NCI-H1048 (cell line): ENCODE results near the gene TP73.

Experiments
- DNase-seq: peaks from one replicate; lab custom pipeline; 2025; lab: John Stamatoyannopoulos, UW

The TP73 gene

GRCh38 chr1:3651930-3652547 is at the start of gene TP73:
Gene TP73 (plus strand): TSS chr1:3652516. CDS start chr1:3682366, 29,850 bp downstream.
- peak; percentile 34 for DNase-seq

- DNase-seq: no peak
These were observed 49.2 kb upstream of the TP73 start for GRCh38 chr1:3603156-3603555.

- no peak for DNase-seq
These were observed 48.5 kb upstream of the TP73 start for GRCh38 chr1:3603571-3604467.

- DNase-seq: no peak
These were observed 47.8 kb upstream of the TP73 start for GRCh38 chr1:3604468-3604974.

- DNase-seq: no peak
These were observed 47.1 kb upstream of the TP73 start for GRCh38 chr1:3604997-3605823.

- DNase-seq: no peak
These were observed 45.3 kb upstream of the TP73 start for GRCh38 chr1:3606779-3607702.

- DNase-seq: no peak
These were observed 44.6 kb upstream of the TP73 start for GRCh38 chr1:3607703-3608065.

- no peak for DNase-seq
These were observed 44.2 kb upstream of the TP73 start for GRCh38 chr1:3608154-3608553.

- DNase-seq: no peak
These were observed 43.1 kb upstream of the TP73 start for GRCh38 chr1:3609016-3609768.

- DNase-seq: no peak
These were observed 42.4 kb upstream of the TP73 start for GRCh38 chr1:3609769-3610526.

GRCh38 chr1:3610527-3611169 is 41.7 kb upstream of the TP73 start:
- no peak for DNase-seq

GRCh38 chr1:3611170-3612019 is 40.9 kb upstream of the TP73 start, which contains the start of gene MEGF6:
Gene MEGF6 (minus strand): TSS chr1:3611508. CDS start chr1:3611268, 240 bp downstream.
- peak; percentile 31 for DNase-seq

GRCh38 chr1:3612123-3612522 is 40.2 kb upstream of the TP73 start:
- no peak for DNase-seq

- DNase-seq: no peak
These were observed 37.3 kb upstream of the TP73 start for GRCh38 chr1:3614755-3615742.

- no peak for DNase-seq
These were observed 35.5 kb upstream of the TP73 start for GRCh38 chr1:3616861-3617260.

- DNase-seq: no peak
These were observed 34.4 kb upstream of the TP73 start for GRCh38 chr1:3617806-3618345.

- no peak for DNase-seq
These were observed 33.8 kb upstream of the TP73 start for GRCh38 chr1:3618531-3618880.
